ACC112 (cell line): Measurements from ENCODE around the gene MINDY3.
"Not testable (repeated sequence)": the region's sequence is repeated elsewhere in the genome, so short reads cannot be mapped to it uniquely, and the experiment has no call there.

Source experiments
- H2AFZ ChIP-seq: fragments of 200-600 bp; sonication (generic); one replicate; pipeline ENCODE4 v1.6.0; 2017; ENCODE audit warnings: antibody characterized with exemption, low read length; ENCODE audit not compliant: unreplicated experiment
- H3K27ac ChIP-seq: fragments of 200-600 bp; sonication (generic); 2 replicates; pipeline ENCODE4 v1.5.1; 2014; ENCODE audit warnings: low read depth, mild to moderate bottlenecking, antibody characterized with exemption, low read length, moderate library complexity
- H3K27me3 ChIP-seq: fragments of 200-600 bp; sonication (generic); 2 replicates; pipeline ENCODE4 v1.6.1; 2014; ENCODE audit warnings: mild to moderate bottlenecking, antibody characterized with exemption, low read length, moderate library complexity, mixed read lengths; ENCODE audit not compliant: insufficient read depth
- H3K36me3 ChIP-seq: fragments of 200-600 bp; sonication (generic); 2 replicates; pipeline ENCODE4 v1.6.1; 2016; ENCODE audit warnings: mild to moderate bottlenecking, antibody characterized with exemption, low read length, moderate library complexity, mixed read lengths; ENCODE audit not compliant: insufficient read depth
- H3K4me1 ChIP-seq: fragments of 200-600 bp; sonication (generic); one replicate; pipeline ENCODE4 v1.6.1; 2016; ENCODE audit warnings: low read length, mixed read lengths; ENCODE audit not compliant: insufficient read depth, unreplicated experiment, control insufficient read depth
- H3K4me3 ChIP-seq: fragments of 200-600 bp; sonication (generic); 2 replicates; pipeline ENCODE4 v1.5.1; 2014; ENCODE audit warnings: mild to moderate bottlenecking, low read depth, low read length
- H3K79me2 ChIP-seq: fragments of 200-600 bp; sonication (generic); one replicate; pipeline ENCODE4 v1.6.0; 2016; ENCODE audit warnings: low read length; ENCODE audit not compliant: control insufficient read depth, unreplicated experiment, insufficient read depth

Gene MINDY3

DNA sequence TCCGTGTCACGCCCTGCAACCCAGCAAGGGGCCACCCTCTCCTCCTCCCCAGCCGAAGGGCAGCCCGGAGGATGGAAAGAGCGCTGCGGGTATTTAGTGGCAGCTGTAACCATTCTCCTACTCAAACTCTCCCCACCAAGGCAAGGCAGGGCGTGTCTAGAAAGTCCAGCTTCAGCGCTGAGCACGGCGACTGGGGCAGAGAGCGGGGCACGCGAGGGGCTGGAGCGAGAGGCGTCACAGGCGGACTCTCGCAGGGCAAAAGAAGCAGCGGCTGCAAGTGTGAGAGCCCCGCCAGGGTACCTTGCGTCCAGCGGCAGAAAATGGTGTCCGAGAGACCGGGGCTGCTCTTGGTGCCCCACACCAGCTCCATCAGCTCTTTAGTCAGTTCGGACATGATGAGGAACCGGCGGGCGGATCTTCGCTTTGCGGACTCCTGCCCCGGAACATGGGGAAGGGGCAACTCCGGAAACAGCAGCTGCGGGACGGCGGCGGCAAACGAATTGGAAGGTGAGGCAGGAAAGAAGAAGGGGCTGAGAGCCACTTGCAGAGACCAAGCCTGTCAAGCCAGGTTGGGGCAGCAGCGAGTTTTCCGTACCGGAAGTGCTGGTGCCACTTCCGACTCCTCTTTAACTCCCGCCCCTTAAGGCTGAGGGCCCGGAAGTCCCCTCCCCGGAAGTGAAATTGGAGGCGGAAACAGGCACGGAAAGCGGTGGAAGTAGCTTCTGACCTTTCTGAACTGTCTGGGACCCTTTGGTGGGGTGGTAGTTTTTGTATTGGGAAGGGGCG, at the start of gene MINDY3:
Gene MINDY3 (minus strand): TSS at position 602 of the 786 bp plus-strand sequence. CDS start 208 bp downstream, at position 394.
- peak within 1 kb of the TSS; percentile 91 for H3K4me3 ChIP-seq
- H3K79me2 ChIP-seq = peaks cover 42% of the 10 kb centered on the region
- peak within 1 kb of the TSS; percentile 84 for H2AFZ ChIP-seq
- no peaks in the 10 kb centered on the region for H3K36me3 ChIP-seq
- H3K27me3 ChIP-seq = peaks cover 14% of the 10 kb centered on the region
- H3K4me1 ChIP-seq = peaks cover 13% of the 10 kb centered on the region
- H3K27ac ChIP-seq = peak within 1 kb of the TSS; percentile 19; the same call in 1 of the 2 replicates

DNA sequence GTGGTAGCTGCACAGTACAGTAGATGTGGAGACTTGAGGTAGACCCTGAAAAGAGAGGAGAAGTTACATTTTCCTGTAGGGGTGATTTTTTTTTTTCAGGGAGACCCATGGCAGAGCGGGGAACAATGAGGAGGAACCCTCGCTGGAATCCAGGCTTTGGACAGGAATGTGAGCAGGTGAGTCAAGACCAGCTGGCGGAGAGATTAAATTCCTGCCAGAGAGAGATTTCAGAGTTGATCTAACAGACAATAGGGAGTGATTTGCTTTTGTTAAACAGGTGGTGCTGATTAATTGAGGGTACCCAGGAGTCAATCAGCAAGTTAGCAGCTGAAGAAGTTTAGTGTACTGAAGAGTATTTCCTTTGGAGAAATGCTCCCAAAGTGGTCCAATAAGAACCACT, 41.6 kb upstream of the MINDY3 start:
- peaks cover 4% of the 10 kb centered on the region for H3K4me1 ChIP-seq

DNA sequence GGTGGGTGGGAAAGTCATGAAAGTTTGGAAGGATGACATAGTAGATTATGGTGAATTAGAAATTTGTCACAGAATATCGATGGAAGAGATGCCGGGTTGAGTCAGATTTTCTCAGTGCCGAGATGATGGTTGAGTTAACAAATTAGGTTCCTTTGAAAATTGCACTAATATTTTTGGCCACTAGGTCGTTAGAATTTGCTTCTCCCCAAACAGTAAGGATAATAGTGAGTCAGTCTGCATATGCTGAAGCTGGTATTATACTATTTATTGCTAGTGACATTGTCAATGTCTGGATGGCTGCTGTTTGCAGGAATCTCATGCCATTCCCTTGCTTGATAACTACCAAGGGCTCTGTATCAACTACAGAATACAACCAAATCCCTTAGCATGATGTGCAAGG, 37.7 kb upstream of the MINDY3 start:
- H3K4me1 ChIP-seq = peaks cover 4% of the 10 kb centered on the region
- no peak overlapping the region for H3K4me3 ChIP-seq
- no peak overlapping the region for H3K27ac ChIP-seq
- H3K79me2 ChIP-seq = no peaks in the 10 kb centered on the region
- H3K36me3 ChIP-seq = no peaks in the 10 kb centered on the region
- no peak overlapping the region for H2AFZ ChIP-seq
- H3K27me3 ChIP-seq = peaks cover 20% of the 10 kb centered on the region

More for the DNA sequence above, 41.6 kb upstream of the MINDY3 start:
- H3K36me3 ChIP-seq = no peaks in the 10 kb centered on the region
- H3K27me3 ChIP-seq = peaks cover 18% of the 10 kb centered on the region
- H3K4me3 ChIP-seq = no peak overlapping the region
- no peaks in the 10 kb centered on the region for H3K79me2 ChIP-seq
- H2AFZ ChIP-seq = no peak overlapping the region
- H3K27ac ChIP-seq = no peak overlapping the region

DNA sequence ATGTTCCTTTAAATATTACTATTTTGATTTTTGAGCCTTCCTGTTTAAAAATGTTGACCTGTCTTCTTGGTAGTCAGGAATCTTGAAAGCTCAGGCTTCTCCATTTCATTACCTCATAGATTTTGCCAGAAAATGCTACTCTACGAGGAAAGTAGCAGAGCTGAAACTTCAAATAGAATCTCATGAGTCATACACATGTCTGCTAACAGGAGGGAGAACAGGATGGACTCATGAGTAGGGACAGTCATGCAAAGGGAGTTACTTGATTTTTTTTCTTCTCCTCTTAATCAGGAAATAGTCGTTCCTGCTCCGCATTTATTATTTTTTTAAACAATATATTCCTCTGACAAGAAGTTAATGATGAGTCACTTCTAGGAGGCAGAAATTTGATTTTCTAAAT, 37.0 kb upstream of the MINDY3 start:
- Histone ChIP-seq H2AFZ (no peak overlapping the region), H3K4me3 (no peak overlapping the region), H3K27ac (no peak overlapping the region), H3K4me1 (peaks cover 4% of the 10 kb centered on the region), H3K36me3 (no peaks in the 10 kb centered on the region), H3K27me3 (peaks cover 22% of the 10 kb centered on the region), H3K79me2 (no peaks in the 10 kb centered on the region)

DNA sequence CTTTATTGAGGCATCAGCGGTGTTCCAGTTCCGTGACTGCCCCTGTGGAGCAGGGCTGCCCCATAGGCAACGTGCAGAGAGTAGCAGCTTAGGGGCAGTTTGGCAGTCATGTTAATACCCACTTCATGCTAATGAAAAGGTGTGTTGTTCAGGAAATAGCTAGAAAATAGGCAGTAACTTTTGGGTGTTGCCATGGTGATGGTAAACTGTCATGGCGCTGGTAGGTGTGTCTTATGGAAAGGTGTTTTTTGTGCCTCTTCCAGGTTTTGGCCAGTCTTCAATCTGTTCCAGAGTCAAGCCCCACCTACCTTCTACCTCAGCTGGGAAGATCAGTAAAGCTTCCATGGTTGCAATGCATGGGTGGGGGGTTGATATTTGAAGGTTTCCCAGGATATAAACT, 36.3 kb upstream of the MINDY3 start:
- no peaks in the 10 kb centered on the region for H3K79me2 ChIP-seq
- H2AFZ ChIP-seq = no peak overlapping the region
- H3K4me1 ChIP-seq = peaks cover 4% of the 10 kb centered on the region
- H3K36me3 ChIP-seq = no peaks in the 10 kb centered on the region
- H3K27ac ChIP-seq = no peak overlapping the region
- peaks cover 22% of the 10 kb centered on the region for H3K27me3 ChIP-seq
- H3K4me3 ChIP-seq = no peak overlapping the region

DNA sequence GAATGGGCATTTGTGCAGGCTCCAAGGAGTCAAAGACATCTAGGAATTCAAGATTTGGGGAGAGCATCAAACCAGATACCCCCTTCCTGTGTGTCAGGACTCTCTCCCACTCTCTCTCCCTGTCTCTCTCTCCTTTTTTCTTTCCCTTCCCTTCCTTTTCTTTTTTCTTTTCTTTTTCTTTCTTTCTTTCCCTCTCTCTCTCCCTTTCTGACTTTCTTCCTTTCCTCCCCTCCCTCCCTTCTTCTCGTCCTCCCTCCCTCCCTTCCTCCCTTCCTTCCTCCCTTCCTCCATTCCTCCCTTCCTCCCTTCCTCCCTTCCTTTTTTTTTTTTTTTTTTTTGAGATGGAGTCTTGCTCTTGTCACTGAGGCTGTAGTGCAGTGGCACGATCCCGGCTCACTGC, 24.1 kb upstream of the MINDY3 start:
- Histone ChIP-seq H2AFZ (no peak overlapping the region), H3K27ac (no peak overlapping the region), H3K79me2 (no peaks in the 10 kb centered on the region), H3K27me3 (peaks cover 57% of the 10 kb centered on the region), H3K4me1 (no peaks in the 10 kb centered on the region), H3K36me3 (no peaks in the 10 kb centered on the region), H3K4me3 (no peak overlapping the region)

DNA sequence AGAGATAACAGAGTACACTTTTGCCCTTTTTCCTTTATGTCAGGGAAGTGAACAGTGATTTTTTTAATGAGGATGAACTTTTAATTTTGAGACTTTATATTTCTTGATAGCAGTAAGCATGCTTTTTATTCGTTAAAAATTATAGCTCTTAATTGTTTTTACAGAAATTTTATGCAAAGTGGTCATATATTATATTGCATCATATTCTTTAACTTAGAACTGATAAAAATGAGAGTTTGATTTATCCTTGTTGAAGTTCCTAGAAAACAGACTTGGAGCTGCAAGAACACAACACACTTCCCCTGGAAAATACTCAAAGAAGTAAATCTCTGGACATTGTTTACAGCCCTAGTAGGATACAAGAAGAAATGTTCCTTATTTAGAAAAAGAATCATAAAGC, 21.2 kb upstream of the MINDY3 start:
- Histone ChIP-seq H3K4me3 (no peak overlapping the region), H3K79me2 (no peaks in the 10 kb centered on the region), H3K27ac (no peak overlapping the region), H3K27me3 (peaks cover 64% of the 10 kb centered on the region), H3K36me3 (no peaks in the 10 kb centered on the region), H2AFZ (no peak overlapping the region), H3K4me1 (no peaks in the 10 kb centered on the region)

DNA sequence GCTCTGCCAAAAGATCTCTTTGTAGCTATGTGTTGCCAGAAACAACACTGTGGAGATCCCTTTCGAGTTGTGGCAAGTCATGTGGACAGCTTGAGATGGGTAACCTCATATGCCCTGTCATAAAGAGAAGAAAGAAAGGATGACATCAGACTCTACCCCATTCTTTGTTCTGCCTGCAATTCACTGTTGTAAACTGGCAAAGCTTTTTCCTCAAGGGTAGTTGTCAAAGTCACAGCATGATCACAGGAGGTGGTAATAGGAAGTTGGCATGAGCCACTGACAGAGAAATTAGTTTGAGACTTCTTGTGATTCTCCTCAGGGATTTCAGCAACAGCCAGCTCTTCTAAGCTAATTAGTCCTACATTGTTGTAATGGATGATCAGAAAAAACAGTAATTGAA, 19.4 kb upstream of the MINDY3 start:
- H3K79me2 ChIP-seq = no peaks in the 10 kb centered on the region
- H3K36me3 ChIP-seq = no peaks in the 10 kb centered on the region
- H3K4me1 ChIP-seq = no peaks in the 10 kb centered on the region
- no peak overlapping the region for H3K4me3 ChIP-seq
- H3K27me3 ChIP-seq = peaks cover 53% of the 10 kb centered on the region
- H2AFZ ChIP-seq = no peak overlapping the region
- no peak overlapping the region for H3K27ac ChIP-seq

DNA sequence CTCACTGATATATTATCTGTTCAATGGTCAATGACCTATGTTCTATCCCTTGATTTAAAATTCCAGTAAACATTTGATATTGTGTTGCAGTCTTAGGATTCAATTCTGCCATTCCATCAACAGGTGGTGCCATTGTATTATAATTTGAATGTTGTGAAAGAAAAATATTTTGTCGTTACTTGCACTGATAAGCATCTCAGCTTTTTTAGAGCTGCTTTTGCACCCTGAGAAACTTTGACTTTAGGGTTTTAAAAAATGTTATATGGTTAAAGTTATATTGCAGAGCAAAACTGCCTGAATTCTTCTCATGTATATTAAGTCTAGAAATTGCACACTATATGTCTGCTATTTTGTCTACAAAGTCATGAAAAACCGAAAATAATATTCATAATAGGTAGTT, 18.8 kb upstream of the MINDY3 start:
- Histone ChIP-seq H3K4me3 (no peak overlapping the region), H3K79me2 (no peaks in the 10 kb centered on the region), H3K27ac (no peak overlapping the region), H3K27me3 (peaks cover 50% of the 10 kb centered on the region), H3K4me1 (no peaks in the 10 kb centered on the region), H3K36me3 (no peaks in the 10 kb centered on the region), H2AFZ (no peak overlapping the region)

DNA sequence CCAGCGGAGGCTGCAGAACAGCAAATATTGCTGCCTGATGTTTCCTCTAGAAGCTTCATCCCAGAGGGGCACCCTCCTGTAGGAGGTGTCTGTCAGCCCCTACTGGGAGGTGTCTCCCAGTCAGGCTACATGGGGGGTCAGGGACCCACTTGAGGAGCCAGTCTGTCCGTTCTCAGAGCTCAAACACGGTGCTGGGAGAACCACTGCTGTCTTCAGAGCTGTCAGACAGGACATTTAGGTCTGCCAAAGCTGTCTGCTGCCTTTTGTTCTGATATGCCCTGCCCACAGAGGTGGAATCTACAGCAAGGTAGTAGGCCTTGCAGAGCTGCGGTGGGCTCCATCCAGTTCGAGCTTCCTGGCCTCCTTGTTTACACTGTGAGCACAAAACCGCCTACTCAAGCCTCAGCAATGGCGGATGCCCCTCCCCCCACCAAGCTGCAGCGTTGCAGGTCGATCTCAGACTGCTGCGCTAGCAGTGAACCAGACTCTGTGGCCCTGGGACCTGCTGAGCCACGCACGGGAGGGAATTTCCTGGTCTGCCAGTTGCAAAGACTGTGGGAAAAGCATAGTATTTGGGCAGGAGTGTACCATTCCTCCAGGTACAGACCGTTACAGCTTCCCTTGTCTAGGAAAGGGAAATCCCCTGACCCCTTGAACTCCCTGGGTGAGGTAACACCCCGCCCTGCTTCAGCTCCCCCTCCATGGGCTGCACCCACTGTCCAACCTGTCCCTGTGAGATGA, 17.7 kb upstream of the MINDY3 start:
- Histone ChIP-seq H2AFZ (no peak overlapping the region), H3K79me2 (no peaks in the 10 kb centered on the region), H3K4me3 (no peak overlapping the region)

DNA sequence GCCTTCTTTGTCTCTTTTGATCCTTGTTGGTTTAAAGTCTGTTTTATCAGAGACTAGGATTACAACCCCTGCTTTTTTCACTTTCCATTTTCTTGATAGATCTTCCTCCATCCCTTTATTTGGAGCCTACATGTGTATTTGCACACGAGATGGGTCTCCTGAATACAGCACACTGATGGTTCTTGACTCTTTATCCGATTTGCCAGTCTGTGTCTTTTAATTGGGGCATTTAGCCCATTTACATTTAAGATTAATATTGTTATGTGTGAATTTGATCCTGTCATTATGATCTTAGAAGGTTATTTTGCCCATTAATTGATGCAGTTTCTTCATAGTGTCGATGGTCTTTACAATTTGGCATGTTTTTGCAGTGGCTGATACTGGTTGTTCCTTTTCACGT, 16.0 kb upstream of the MINDY3 start:
- peaks cover 33% of the 10 kb centered on the region for H3K27me3 ChIP-seq
- not testable (repeated sequence) for H2AFZ ChIP-seq, H3K4me3 ChIP-seq, H3K27ac ChIP-seq, H3K4me1 ChIP-seq, H3K79me2 ChIP-seq, H3K36me3 ChIP-seq

More for the DNA sequence above, 17.7 kb upstream of the MINDY3 start:
- Histone ChIP-seq H3K27me3 (peaks cover 40% of the 10 kb centered on the region), H3K27ac (no peak overlapping the region), H3K4me1 (no peaks in the 10 kb centered on the region), H3K36me3 (no peaks in the 10 kb centered on the region)
